ENCODE measurements around the gene TGFBR2. TPM values are rescaled to one million over a fixed set of nuclear protein-coding genes. Genes with fewer than 3 reads are reported as not detected.

TGFBR2 gene
- total RNA-seq: 289 TPM
- long read RNA-seq, full-length matches to known transcripts: 138 of 367 reads
- long read RNA-seq, partial matches to known transcripts: 199 of 367 reads
- long read RNA-seq, other reads (novel, unspliced or antisense): 30 of 367 reads

DNA sequence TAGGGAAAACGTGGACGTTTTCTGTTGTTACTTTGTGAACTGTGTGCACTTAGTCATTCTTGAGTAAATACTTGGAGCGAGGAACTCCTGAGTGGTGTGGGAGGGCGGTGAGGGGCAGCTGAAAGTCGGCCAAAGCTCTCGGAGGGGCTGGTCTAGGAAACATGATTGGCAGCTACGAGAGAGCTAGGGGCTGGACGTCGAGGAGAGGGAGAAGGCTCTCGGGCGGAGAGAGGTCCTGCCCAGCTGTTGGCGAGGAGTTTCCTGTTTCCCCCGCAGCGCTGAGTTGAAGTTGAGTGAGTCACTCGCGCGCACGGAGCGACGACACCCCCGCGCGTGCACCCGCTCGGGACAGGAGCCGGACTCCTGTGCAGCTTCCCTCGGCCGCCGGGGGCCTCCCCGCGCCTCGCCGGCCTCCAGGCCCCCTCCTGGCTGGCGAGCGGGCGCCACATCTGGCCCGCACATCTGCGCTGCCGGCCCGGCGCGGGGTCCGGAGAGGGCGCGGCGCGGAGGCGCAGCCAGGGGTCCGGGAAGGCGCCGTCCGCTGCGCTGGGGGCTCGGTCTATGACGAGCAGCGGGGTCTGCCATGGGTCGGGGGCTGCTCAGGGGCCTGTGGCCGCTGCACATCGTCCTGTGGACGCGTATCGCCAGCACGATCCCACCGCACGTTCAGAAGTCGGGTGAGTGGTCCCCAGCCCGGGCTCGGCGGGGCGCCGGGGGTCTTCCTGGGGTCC is at the start of gene TGFBR2:
TSS of gene TGFBR2 (plus strand) at position 301 of the 731 bp plus-strand sequence. CDS start at position 584, 283 bp downstream.
- intact Hi-C loops (cut with DNase I): no loop called here
- ATAC-seq: peak; percentile 96 to 97
- peaks cover 53% of the 10 kb centered on the region for H3K4me1 ChIP-seq

DNA sequence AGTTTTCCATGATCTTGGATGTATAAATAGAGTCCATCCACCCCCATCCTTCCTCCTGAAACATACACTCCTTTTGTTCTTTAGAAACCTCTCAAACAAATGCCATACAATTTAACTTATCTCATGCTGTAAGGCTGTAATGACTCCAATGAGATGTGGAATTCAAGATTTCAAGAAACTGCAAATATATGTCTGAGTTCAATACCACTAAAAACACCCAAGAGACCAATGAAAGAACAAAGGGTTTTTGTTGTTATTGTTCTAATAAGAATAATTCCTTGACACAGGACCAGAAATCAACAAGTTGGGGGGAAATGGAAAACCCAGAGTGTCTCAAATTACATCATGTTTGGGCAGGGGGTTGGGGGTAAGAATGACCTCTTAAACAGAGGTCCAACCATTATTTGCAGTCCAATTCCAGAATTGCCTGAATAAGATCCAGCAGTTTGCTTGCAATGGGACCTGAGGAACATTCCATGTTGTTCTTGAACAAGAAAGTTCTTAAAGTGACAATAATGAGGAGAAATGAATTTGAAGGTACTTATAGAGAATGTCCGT is 48.6 kb upstream of the TGFBR2 start:
- no peaks in the 10 kb centered on the region for H3K4me1 ChIP-seq
- H3K36me3 ChIP-seq: no peaks in the 10 kb centered on the region
- H3K27me3 ChIP-seq (ENCODE audit: low read depth): no peaks in the 10 kb centered on the region
- no peak for ATAC-seq
- no peak for DNase-seq
- no peak overlapping the region for H3K4me3 ChIP-seq
- intact Hi-C loops (cut with DNase I): no loop called here
- no peak overlapping the region for H3K27ac ChIP-seq
- TF ChIP-seq, protein P1, sequence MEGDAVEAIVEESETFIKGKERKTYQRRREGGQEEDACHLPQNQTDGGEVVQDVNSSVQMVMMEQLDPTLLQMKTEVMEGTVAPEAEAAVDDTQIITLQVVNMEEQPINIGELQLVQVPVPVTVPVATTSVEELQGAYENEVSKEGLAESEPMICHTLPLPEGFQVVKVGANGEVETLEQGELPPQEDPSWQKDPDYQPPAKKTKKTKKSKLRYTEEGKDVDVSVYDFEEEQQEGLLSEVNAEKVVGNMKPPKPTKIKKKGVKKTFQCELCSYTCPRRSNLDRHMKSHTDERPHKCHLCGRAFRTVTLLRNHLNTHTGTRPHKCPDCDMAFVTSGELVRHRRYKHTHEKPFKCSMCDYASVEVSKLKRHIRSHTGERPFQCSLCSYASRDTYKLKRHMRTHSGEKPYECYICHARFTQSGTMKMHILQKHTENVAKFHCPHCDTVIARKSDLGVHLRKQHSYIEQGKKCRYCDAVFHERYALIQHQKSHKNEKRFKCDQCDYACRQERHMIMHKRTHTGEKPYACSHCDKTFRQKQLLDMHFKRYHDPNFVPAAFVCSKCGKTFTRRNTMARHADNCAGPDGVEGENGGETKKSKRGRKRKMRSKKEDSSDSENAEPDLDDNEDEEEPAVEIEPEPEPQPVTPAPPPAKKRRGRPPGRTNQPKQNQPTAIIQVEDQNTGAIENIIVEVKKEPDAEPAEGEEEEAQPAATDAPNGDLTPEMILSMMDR (IDR thresholded peaks at IDR 0.05): no peak
- no peaks in the 10 kb centered on the region for H3K9me3 ChIP-seq

More for the DNA sequence above, at the start of gene TGFBR2:
- TF ChIP-seq, protein P1 (IDR thresholded peaks at IDR 0.05): peak; percentile 35
- Histone ChIP-seq H3K36me3 (no peaks in the 10 kb centered on the region), H3K27ac (peak within 1 kb of the TSS; percentile 100), H3K27me3 (ENCODE audit: low read depth) (no peaks in the 10 kb centered on the region), H3K4me3 (peak within 1 kb of the TSS; percentile 94), H3K9me3 (no peaks in the 10 kb centered on the region)
- DNase-seq: peak; percentile 98

DNA sequence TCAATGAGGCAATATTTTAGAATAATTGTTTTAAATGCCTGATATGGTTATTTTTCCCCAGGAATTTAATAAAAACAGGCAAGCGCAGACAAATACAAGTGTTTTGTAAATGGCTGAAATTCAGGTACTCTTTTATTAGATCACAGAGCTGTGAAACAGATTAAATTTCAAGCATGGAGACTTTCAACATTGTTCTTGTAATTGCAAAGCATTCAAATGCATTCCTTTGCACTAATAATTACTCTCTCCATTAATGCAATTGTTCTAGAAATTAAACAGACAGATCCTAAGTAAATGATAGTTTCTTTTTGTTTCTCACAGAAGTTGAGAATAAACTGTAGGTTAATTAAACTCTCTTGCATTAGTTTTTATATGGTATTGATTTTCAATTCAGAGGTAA is 42.4 kb upstream of the TGFBR2 start:
- ATAC-seq (no peak), DNase-seq (no peak)
- intact Hi-C loops (cut with DNase I): no loop called here
- TF ChIP-seq, protein P1 (IDR thresholded peaks at IDR 0.05): no peak
- Histone ChIP-seq H3K36me3 (no peaks in the 10 kb centered on the region), H3K4me1 (no peaks in the 10 kb centered on the region), H3K4me3 (no peak overlapping the region), H3K27ac (no peak overlapping the region), H3K9me3 (no peaks in the 10 kb centered on the region), H3K27me3 (ENCODE audit: low read depth) (no peaks in the 10 kb centered on the region)

DNA sequence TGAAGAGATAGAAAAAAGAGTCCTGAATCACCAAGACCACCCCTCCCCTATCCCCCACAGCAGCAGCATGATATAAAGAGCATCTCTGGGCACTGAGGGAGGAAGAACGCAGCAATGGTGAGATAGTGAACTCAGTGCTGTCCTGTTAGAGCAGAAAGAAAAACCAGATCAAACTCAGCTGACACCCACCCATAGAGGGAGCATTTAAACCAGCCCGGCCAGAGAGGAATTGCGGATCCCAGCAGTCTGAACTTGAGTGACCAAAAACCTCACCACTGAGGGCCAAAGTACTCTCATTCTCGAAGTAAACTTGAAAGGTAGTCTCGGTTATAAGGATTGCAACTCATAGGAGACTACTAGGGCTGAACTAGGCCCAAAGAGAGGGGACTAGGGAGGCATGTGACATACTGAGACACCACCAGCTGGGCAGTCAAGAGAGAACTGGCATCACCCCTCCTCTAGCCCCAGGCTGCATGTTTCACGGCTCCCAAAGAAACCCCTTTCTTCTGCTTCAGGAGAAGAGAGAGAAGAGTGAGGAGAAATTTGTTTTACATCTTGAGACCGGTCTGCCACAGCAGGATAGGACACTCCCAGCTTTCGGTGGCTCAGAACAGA is 39.2 kb upstream of the TGFBR2 start:
- TF ChIP-seq, protein P1 (IDR thresholded peaks at IDR 0.05): no peak
- Histone ChIP-seq H3K27me3 (ENCODE audit: low read depth) (no peaks in the 10 kb centered on the region), H3K4me1 (no peaks in the 10 kb centered on the region), H3K4me3 (no peak overlapping the region), H3K27ac (no peak overlapping the region), H3K9me3 (no peaks in the 10 kb centered on the region), H3K36me3 (no peaks in the 10 kb centered on the region)
- ATAC-seq: no peak
- DNase-seq: no peak
- intact Hi-C loops (cut with DNase I): no loop called here

DNA sequence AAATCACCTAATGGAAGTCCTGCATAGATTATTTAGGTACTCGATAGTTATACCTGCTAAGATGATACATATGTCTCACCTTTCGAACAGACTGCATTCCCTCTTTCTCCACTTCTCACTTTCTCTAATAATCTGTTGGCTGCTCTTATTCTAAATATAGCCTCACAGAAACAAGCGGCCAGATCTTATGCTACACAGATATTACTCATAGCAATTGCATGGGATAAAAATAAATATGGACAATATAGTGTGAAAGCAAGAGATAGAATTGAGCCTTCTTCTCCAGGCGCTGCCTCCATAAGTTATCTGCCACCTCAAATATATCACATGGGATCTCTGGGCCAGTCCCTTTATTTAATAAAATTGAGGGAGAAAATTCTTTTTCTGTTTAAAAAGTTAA is 29.5 kb upstream of the TGFBR2 start:
- Histone ChIP-seq H3K4me3 (no peak overlapping the region), H3K27me3 (ENCODE audit: low read depth) (no peaks in the 10 kb centered on the region), H3K4me1 (no peaks in the 10 kb centered on the region), H3K9me3 (no peaks in the 10 kb centered on the region), H3K27ac (no peak overlapping the region), H3K36me3 (no peaks in the 10 kb centered on the region)
- ATAC-seq (no peak), DNase-seq (no peak)
- TF ChIP-seq, protein P1 (IDR thresholded peaks at IDR 0.05): no peak
- intact Hi-C loops (cut with DNase I): no loop called here

All from lower lobe of right lung (tissue), 2 donors.